ENCODE results near the gene PCLAF.
"Not testable (repeated sequence)": the region's sequence is repeated elsewhere in the genome, so short reads cannot be mapped to it uniquely, and the experiment has no call there.

Gene PCLAF

GRCh38 chr15:64356710-64357040, 24.6 kb downstream of the PCLAF start:
- no peak for DNase-seq

- peak; percentile 94 for DNase-seq
Measured at GRCh38 chr15:64355944-64356709, 25.1 kb downstream of the PCLAF start, which contains the start of gene CSNK1G1. TSS of gene CSNK1G1 (minus strand) at chr15:64356173. CDS start at chr15:64300499, 55,674 bp downstream.

- DNase-seq = peak; percentile 57
Measured at GRCh38 chr15:64355348-64355943, 25.8 kb downstream of the PCLAF start.

- no peak for DNase-seq
Measured at GRCh38 chr15:64354688-64355344, 26.4 kb downstream of the PCLAF start.

GRCh38 chr15:64351265-64351664, 30.0 kb downstream of the PCLAF start:
- DNase-seq = no peak

GRCh38 chr15:64349375-64349774, 31.9 kb downstream of the PCLAF start:
- DNase-seq = no peak

- no peak for DNase-seq
Measured at GRCh38 chr15:64348455-64348854, 32.8 kb downstream of the PCLAF start.

- DNase-seq = not testable (repeated sequence)
Measured at GRCh38 chr15:64346242-64346641, 35.0 kb downstream of the PCLAF start.

GRCh38 chr15:64344651-64345294, 36.5 kb downstream of the PCLAF start:
- no peak for DNase-seq

GRCh38 chr15:64343841-64344240, 37.4 kb downstream of the PCLAF start:
- no peak for DNase-seq

GRCh38 chr15:64343222-64343621, 38.0 kb downstream of the PCLAF start:
- no peak for DNase-seq

GRCh38 chr15:64341961-64342360, 39.3 kb downstream of the PCLAF start:
- no peak for DNase-seq

GRCh38 chr15:64340355-64340754, 40.9 kb downstream of the PCLAF start:
- no peak for DNase-seq

GRCh38 chr15:64337761-64338160, 43.5 kb downstream of the PCLAF start:
- no peak for DNase-seq

GRCh38 chr15:64333986-64334929, 47.0 kb downstream of the PCLAF start:
- DNase-seq = no peak

GRCh38 chr15:64333516-64333915, 47.7 kb downstream of the PCLAF start:
- DNase-seq = no peak

GRCh38 chr15:64331668-64332067, 49.6 kb downstream of the PCLAF start:
- not testable (repeated sequence) for DNase-seq

- not testable (repeated sequence) for DNase-seq
Measured at GRCh38 chr15:64326975-64327374, 54.3 kb downstream of the PCLAF start.

GRCh38 chr15:64326458-64326857, 54.8 kb downstream of the PCLAF start:
- not testable (repeated sequence) for DNase-seq

GRCh38 chr15:64324165-64324877, 56.9 kb downstream of the PCLAF start:
- DNase-seq = no peak

- DNase-seq = no peak
Measured at GRCh38 chr15:64315216-64315615, 66.0 kb downstream of the PCLAF start.

GRCh38 chr15:64314456-64314855, 66.8 kb downstream of the PCLAF start:
- no peak for DNase-seq
